Right cardiac atrium (tissue), 5 donors: ENCODE results near the gene PREX1. TPM values are rescaled to one million over a fixed set of nuclear protein-coding genes. Genes with fewer than 3 reads are reported as not detected.
A peak's percentile ranks its signal among the peaks of the same experiment; 100 is the strongest.

Source experiments
- ATAC-seq, 2 donors: fragments of 200-7000 bp; cut with Tn5 transposase; one replicate each; pipeline versions ENCODE4 v1.8.0 to v1.9.1; 2020; ENCODE audit warnings: moderate library complexity in 2 of 2, mild to moderate bottlenecking in 1 of 2
- DNase-seq, 3 donors: peaks; one replicate each; pipeline ENCODE4 v3.0.0-alpha.2; 2020
- H3K27ac ChIP-seq: one replicate; pipeline ENCODE4 v1.5.1; 2013; ENCODE audit warnings: mild to moderate bottlenecking, low read length, control low read depth, moderate library complexity
- H3K27me3 ChIP-seq: one replicate; pipeline ENCODE4 v1.6.1; 2013; ENCODE audit not compliant: control insufficient read depth, insufficient read depth
- H3K4me1 ChIP-seq: one replicate; pipeline ENCODE4 v1.6.1; 2013; ENCODE audit warnings: low read length; ENCODE audit not compliant: control insufficient read depth, insufficient read depth
- H3K4me3 ChIP-seq: one replicate; pipeline ENCODE4 v1.5.1; 2013; ENCODE audit warnings: low read length, control low read depth
- H3K9me3 ChIP-seq: one replicate; pipeline ENCODE4 v1.6.1; 2013; ENCODE audit warnings: low read length; ENCODE audit not compliant: control insufficient read depth
- WGBS: extraction: QIAGEN DNeasy Blood & Tissue Kit; methylation state at CpG from one replicate; pipeline ENCODE4 v1.1.7; 2013; 5-methylcytosine and 5-hydroxymethylcytosine counted together
- intact Hi-C, 4 donors: fragments of 100-400 bp; cut with DNase I; formaldehyde crosslinking; loops; one replicate each; pipeline versions ENCODE4 v1.11.0 to v1.14.0; 2022 to 2023
- polyA plus RNA-seq: library from polyadenylated mRNA; stranded (reverse); fragments of 200-250 nt; gene quantifications from one replicate; pipeline ENCODE4 v1.2.3, GENCODE V29; 2013
- total RNA-seq, 4 donors: library from RNA; stranded (reverse); fragmentation: NEBNext Ultra II Directional; extraction: Animal tissue kit (Norgen Biotek cat#: 25700); gene quantifications; one replicate each; pipeline ENCODE4 v1.2.1, GENCODE V29; 2021
- donor health status: healthy with polysubstance abuse.
- donor health status: DM: no; HTN: yes; CAD: no.
- donor health status: DM: no; HTN: no; CAD: no.
- donor health status: DM: no; HTN: yes; CAD: no; lungs with severe emphysema.
- donor health status: DM: yes; HTN: yes; CAD: no.

Gene PREX1
- total and polyA plus RNA-seq, 5 donors = 9.0 to 16.2 (median 13.9) TPM

- ATAC-seq (no peak), DNase-seq (no peak)
Measured at GRCh38 chr20:48721324-48722001, 106.3 kb downstream of the PREX1 start.

GRCh38 chr20:48720256-48720985, 107.4 kb downstream of the PREX1 start:
- no peaks in the 10 kb centered on the region for H3K9me3 ChIP-seq
- H3K4me1 ChIP-seq = peaks cover 15% of the 10 kb centered on the region
- intact Hi-C loops = no loop called here
- no peak overlapping the region for H3K4me3 ChIP-seq
- no peak overlapping the region for H3K27ac ChIP-seq
- ATAC-seq (no peak), DNase-seq (no peak)
- 88% methylated on average over 13 of the region's 13 CpGs for WGBS
- no peaks in the 10 kb centered on the region for H3K27me3 ChIP-seq

More at GRCh38 chr20:48721324-48722001, 106.3 kb downstream of the PREX1 start:
- Histone ChIP-seq H3K27ac (no peak overlapping the region), H3K4me3 (no peak overlapping the region), H3K4me1 (peaks cover 15% of the 10 kb centered on the region), H3K27me3 (no peaks in the 10 kb centered on the region), H3K9me3 (no peaks in the 10 kb centered on the region)
- intact Hi-C loops = no loop called here
- 75% methylated on average over 9 of the region's 9 CpGs for WGBS

GRCh38 chr20:48719598-48720255, 108.1 kb downstream of the PREX1 start:
- no peak overlapping the region for H3K27ac ChIP-seq
- intact Hi-C loops = no loop called here
- 97% methylated on average over 4 of the region's 4 CpGs for WGBS
- H3K27me3 ChIP-seq = no peaks in the 10 kb centered on the region
- H3K4me3 ChIP-seq = no peak overlapping the region
- no peaks in the 10 kb centered on the region for H3K9me3 ChIP-seq
- DNase-seq = no peak
- H3K4me1 ChIP-seq = peaks cover 15% of the 10 kb centered on the region
- ATAC-seq = no peak

- H3K27me3 ChIP-seq = no peaks in the 10 kb centered on the region
- no peak overlapping the region for H3K27ac ChIP-seq
- peak in 1 of 3 donors; percentile 71 for DNase-seq
- ATAC-seq = no peak
- H3K9me3 ChIP-seq = no peaks in the 10 kb centered on the region
- no peak overlapping the region for H3K4me3 ChIP-seq
- peaks cover 15% of the 10 kb centered on the region for H3K4me1 ChIP-seq
- WGBS = 78% methylated on average over 8 of the region's 8 CpGs
- intact Hi-C loops = no loop called here
Measured at GRCh38 chr20:48718786-48719578, 108.8 kb downstream of the PREX1 start.

- DNase-seq = no peak
Measured at GRCh38 chr20:48717680-48718223, 110.0 kb downstream of the PREX1 start.

GRCh38 chr20:48717095-48717672, 110.6 kb downstream of the PREX1 start:
- intact Hi-C loops = no loop called here
- no peak overlapping the region for H3K4me3 ChIP-seq
- WGBS = 83% methylated on average over 2 of the region's 2 CpGs
- no peak for DNase-seq
- no peaks in the 10 kb centered on the region for H3K27me3 ChIP-seq
- ATAC-seq = no peak
- no peak overlapping the region for H3K27ac ChIP-seq
- peaks cover 2% of the 10 kb centered on the region for H3K4me1 ChIP-seq
- H3K9me3 ChIP-seq = no peaks in the 10 kb centered on the region

More at GRCh38 chr20:48717680-48718223, 110.0 kb downstream of the PREX1 start:
- Histone ChIP-seq H3K27me3 (no peaks in the 10 kb centered on the region), H3K27ac (no peak overlapping the region), H3K4me3 (no peak overlapping the region), H3K9me3 (no peaks in the 10 kb centered on the region), H3K4me1 (peaks cover 5% of the 10 kb centered on the region)
- intact Hi-C loops = no loop called here
- no peak for ATAC-seq
- whole genome bisulfite sequencing = 75% methylated on average over 6 of the region's 6 CpGs

- H3K27ac ChIP-seq = no peak overlapping the region
- H3K27me3 ChIP-seq = no peaks in the 10 kb centered on the region
- H3K9me3 ChIP-seq = no peaks in the 10 kb centered on the region
- no peaks in the 10 kb centered on the region for H3K4me1 ChIP-seq
- intact Hi-C loops = no loop called here
- DNase-seq = no peak
- WGBS = 92% methylated on average over 7 of the region's 7 CpGs
- ATAC-seq = no peak
- no peak overlapping the region for H3K4me3 ChIP-seq
Measured at GRCh38 chr20:48716541-48716940, 111.3 kb downstream of the PREX1 start.

- Histone ChIP-seq H3K9me3 (no peaks in the 10 kb centered on the region), H3K4me1 (no peaks in the 10 kb centered on the region), H3K27ac (no peak overlapping the region), H3K4me3 (no peak overlapping the region), H3K27me3 (no peaks in the 10 kb centered on the region)
- WGBS = 87% methylated on average over 13 of the region's 13 CpGs
- intact Hi-C loops = no loop called here
- ATAC-seq = no peak
- DNase-seq = peak in 1 of 3 donors; percentile 55
Measured at GRCh38 chr20:48716086-48716485, 111.7 kb downstream of the PREX1 start.

- no peak overlapping the region for H3K4me3 ChIP-seq
Measured at GRCh38 chr20:48714764-48715163, 113.0 kb downstream of the PREX1 start.

GRCh38 chr20:48711696-48712464, 115.9 kb downstream of the PREX1 start:
- no peaks in the 10 kb centered on the region for H3K4me1 ChIP-seq
- WGBS = 89% methylated on average over 10 of the region's 10 CpGs
- no peak for DNase-seq

More at GRCh38 chr20:48714764-48715163, 113.0 kb downstream of the PREX1 start:
- no peak for ATAC-seq
- no peaks in the 10 kb centered on the region for H3K9me3 ChIP-seq
- H3K27ac ChIP-seq = no peak overlapping the region
- WGBS = 97% methylated on average over 4 of the region's 4 CpGs
- DNase-seq = no peak
- H3K4me1 ChIP-seq = no peaks in the 10 kb centered on the region
- H3K27me3 ChIP-seq = no peaks in the 10 kb centered on the region
- intact Hi-C loops = no loop called here

More at GRCh38 chr20:48711696-48712464, 115.9 kb downstream of the PREX1 start:
- Histone ChIP-seq H3K4me3 (no peak overlapping the region), H3K27me3 (no peaks in the 10 kb centered on the region), H3K9me3 (no peaks in the 10 kb centered on the region), H3K27ac (no peak overlapping the region)
- ATAC-seq = no peak
- intact Hi-C loops = no loop called here
